GM12878 (cell line): Measurements from ENCODE around the gene ARHGEF11. TPM values are rescaled to one million over a fixed set of nuclear protein-coding genes. Genes with fewer than 3 reads are reported as not detected.

ENCODE experiments used
- ATAC-seq: fragments of 200-7000 bp; cut with Tn5 transposase; 3 replicates; pipeline ENCODE4 v1.9.1; 2020; ENCODE audit warnings: mild to moderate bottlenecking, moderate library complexity
- BruUV-seq: library from RNA; stranded (reverse); fragments of 400-500 nt; replicated peaks from 2 replicates; lab custom pipeline; 2021; lab: Mats Ljungman, UMichigan
- CTCF ChIA-PET: fragments of 300-600 bp; sonication (Branson Sonifier 250); formaldehyde crosslinking; extraction: SDS; loops from one replicate; lab custom pipeline; 2021; ENCODE audit warnings: inconsistent platforms; lab: Yijun Ruan, JAX
- POLR2A ChIA-PET: fragments of 350-600 bp; formaldehyde crosslinking; extraction: SDS; loops from one replicate; lab custom pipeline; 2021; ENCODE audit warnings: inconsistent platforms; lab: Charles Lee
- RAD21 ChIA-PET: fragments of 300-600 bp; sonication (Branson Sonifier 250); formaldehyde crosslinking; loops from one replicate; lab custom pipeline; 2023; ENCODE audit warnings: antibody characterized with exemption; ENCODE audit not compliant: unreplicated experiment; lab: Charles Lee
- SMC1A ChIA-PET: fragments of 300-600 bp; sonication (Branson Sonifier 250); formaldehyde crosslinking; loops from one replicate; lab custom pipeline; 2023; ENCODE audit not compliant: unreplicated experiment, uncharacterized antibody; lab: Charles Lee
- DNase-seq: peaks from one replicate; pipeline ENCODE4 v3.0.0-alpha.2; 2011; ENCODE audit warnings: low read depth, low spot score
- FAIRE-seq: peaks from 3 replicates; lab custom pipeline; 2011; peaks lifted over from hg19 to GRCh38; lab: Jason Lieb, UNC
- H2AFZ ChIP-seq: 2 replicates; pipeline ENCODE4 v1.6.0; 2011; ENCODE audit warnings: low read depth, low read length, control low read depth; ENCODE audit not compliant: control insufficient read depth
- H3K27ac ChIP-seq: 2 replicates; pipeline ENCODE4 v1.5.1; 2011; ENCODE audit warnings: control low read depth; ENCODE audit not compliant: control insufficient read depth, insufficient read depth
- H3K27me3 ChIP-seq, 2 experiments: replicated peaks in 1 of 2; 2 replicates each; pipeline versions ENCODE4 v1.6.0 to v1.6.1; 2011; ENCODE audit warnings: low read length in 1 of 2; ENCODE audit not compliant: control insufficient read depth in 2 of 2, insufficient read depth in 2 of 2
- H3K36me3 ChIP-seq, 2 experiments: 2 replicates each; pipeline ENCODE4 v1.5.1; 2011; ENCODE audit warnings: low read length in 1 of 2; ENCODE audit not compliant: control insufficient read depth in 2 of 2, insufficient read depth in 2 of 2
- H3K4me1 ChIP-seq: 2 replicates; pipeline ENCODE4 v1.6.1; 2011; ENCODE audit warnings: mild to moderate bottlenecking, low read length, moderate library complexity, mixed read lengths; ENCODE audit not compliant: control insufficient read depth, insufficient read depth
- H3K4me2 ChIP-seq: 2 replicates; pipeline ENCODE4 v1.6.0; 2011; ENCODE audit warnings: control low read depth; ENCODE audit not compliant: control insufficient read depth, insufficient read depth
- H3K4me3 ChIP-seq: fragments of 200-600 bp; sonication (generic); 2 replicates; pipeline ENCODE4 v1.5.1; 2016
- H3K79me2 ChIP-seq: 2 replicates; pipeline ENCODE4 v1.6.0; 2011; ENCODE audit warnings: low read length; ENCODE audit not compliant: control insufficient read depth, insufficient read depth
- H3K9ac ChIP-seq: 2 replicates; pipeline ENCODE4 v1.8.0; 2011; ENCODE audit warnings: low read length, control low read depth, mixed read lengths; ENCODE audit not compliant: control insufficient read depth, insufficient read depth
- H3K9me3 ChIP-seq: replicated peaks from 3 replicates; pipeline ENCODE4 v1.5.1; 2011; ENCODE audit warnings: mild to moderate bottlenecking, low read length; ENCODE audit not compliant: control insufficient read depth, insufficient read depth
- H4K20me1 ChIP-seq: 2 replicates; pipeline ENCODE4 v1.6.0; 2011; ENCODE audit not compliant: control insufficient read depth, insufficient read depth
- CBX5 ChIP-seq: sonication (generic); IDR thresholded peaks from 2 replicates; pipeline ENCODE4 v1.6.1; 2016; ENCODE audit warnings: low read depth, moderate library complexity, mild to moderate bottlenecking, inconsistent platforms
- HSF1 ChIP-seq: fragments of 150-350 bp; IDR thresholded peaks from 2 replicates; pipeline ENCODE4 v1.6.1; 2014; ENCODE audit warnings: mild to moderate bottlenecking, low read depth, low read length
- MEF2B ChIP-seq: fragments of 450-650 bp; IDR thresholded peaks from 2 replicates; pipeline ENCODE4 v1.6.1; 2018; ENCODE audit warnings: mild to moderate bottlenecking, moderate library complexity; ENCODE audit not compliant: partially characterized antibody, poor library complexity, severe bottlenecking
- POLR2AphosphoS2 ChIP-seq: IDR thresholded peaks from 2 replicates; pipeline ENCODE4 v1.6.1; 2011; ENCODE audit warnings: low read depth, mild to moderate bottlenecking, low read length, improper control_type of control experiment, moderate library complexity
- RUNX3 ChIP-seq: IDR thresholded peaks from 2 replicates; pipeline ENCODE4 v1.6.1; 2012; ENCODE audit warnings: low read length, inconsistent platforms
- SRF ChIP-seq, 2 experiments: IDR thresholded peaks; 2 replicates each; pipeline ENCODE4 v1.6.1; 2011; ENCODE audit warnings: low read depth in 2 of 2, low read length in 2 of 2, mild to moderate bottlenecking in 1 of 2, moderate library complexity in 1 of 2
- STAT3 ChIP-seq: IDR thresholded peaks from 2 replicates; pipeline ENCODE4 v1.6.1; 2011; ENCODE audit warnings: low read depth, low read length, improper control_type of control experiment
- ZNF207 ChIP-seq: fragments of 450-650 bp; IDR thresholded peaks from 2 replicates; pipeline ENCODE4 v1.6.1; 2014; ENCODE audit warnings: antibody characterized with exemption, mild to moderate bottlenecking, borderline replicate concordance
- WGBS: methylation state at CpG from one replicate; pipeline ENCODE4 v1.1.6; 2016; ENCODE audit warnings: low lambda C conversion rate; ENCODE audit not compliant: insufficient replicate concordance, insufficient coverage; ENCODE audit errors: missing lambda C conversion rate; 5-methylcytosine and 5-hydroxymethylcytosine counted together
- in situ Hi-C: fragments of 300-500 bp; cut with MboI; formaldehyde crosslinking; loops from 9 replicates; pipeline ENCODE4 v1.14.3; 2018; ENCODE audit warnings: mixed read lengths
- intact Hi-C: fragments of 100-400 bp; cut with micrococcal nuclease; formaldehyde crosslinking; loops from one replicate; pipeline ENCODE4 v1.14.2; 2022; ENCODE audit not compliant: unreplicated experiment
- polyA plus RNA-seq, 11 experiments: library from polyadenylated mRNA; depleted of rRNA in 4 of 11; unstranded in 6 of 11; stranded (reverse) in 5 of 11; fragments of >200 nt; fragmentation: Nextera tagmentation in 4 of 11; fragmentation: Illumina TruSeq in 1 of 11; extraction: Ambion mirVana in 4 of 11; extraction: Trizol in 1 of 11; gene quantifications; 1 replicate in 1 of 11; 2 replicates in 10 of 11; pipeline versions ENCODE4 v1.2.1 to v1.2.3, GENCODE V29; 2011 to 2016; ENCODE audit warnings: inconsistent platforms in 2 of 11, missing spikeins in 2 of 11, low read depth in 1 of 11
- total RNA-seq, 4 experiments: library from RNA; depleted of rRNA in 3 of 4; stranded (reverse); fragments of >200 nt in 3 of 4; fragmentation: Illumina TruSeq in 1 of 4; extraction: Trizol in 1 of 4; gene quantifications; 2 replicates each; pipeline versions ENCODE4 v1.2.1 to v1.2.3, GENCODE V29; 2013 to 2021
- TF ChIP-seq, protein P1 (sequence below): IDR thresholded peaks from 2 replicates; pipeline ENCODE4 v1.6.1; 2012; ENCODE audit warnings: low read depth, low read length, improper control_type of control experiment
- TF ChIP-seq, protein P2 (sequence below): fragments of 450-650 bp; conservative IDR thresholded peaks from 2 replicates; pipeline ENCODE4 v1.6.1; 2017; ENCODE audit warnings: mild to moderate bottlenecking, moderate library complexity
- TF ChIP-seq, protein P3 (sequence below): fragments of 450-650 bp; IDR thresholded peaks from 2 replicates; pipeline ENCODE4 v1.6.1; 2017; ENCODE audit warnings: mild to moderate bottlenecking, low read depth, inconsistent platforms; ENCODE audit not compliant: poor library complexity, severe bottlenecking

Gene ARHGEF11
- total and polyA plus RNA-seq, 10 of the 15 experiments (the other 5 are each of a cell fraction or from before 2014, with no cell fraction given), result 0.05 to 12.7 (median 1.8) TPM

- TF ChIP-seq MEF2B, result no peak
- TF ChIP-seq HSF1, result no peak
- TF ChIP-seq, protein P1, sequence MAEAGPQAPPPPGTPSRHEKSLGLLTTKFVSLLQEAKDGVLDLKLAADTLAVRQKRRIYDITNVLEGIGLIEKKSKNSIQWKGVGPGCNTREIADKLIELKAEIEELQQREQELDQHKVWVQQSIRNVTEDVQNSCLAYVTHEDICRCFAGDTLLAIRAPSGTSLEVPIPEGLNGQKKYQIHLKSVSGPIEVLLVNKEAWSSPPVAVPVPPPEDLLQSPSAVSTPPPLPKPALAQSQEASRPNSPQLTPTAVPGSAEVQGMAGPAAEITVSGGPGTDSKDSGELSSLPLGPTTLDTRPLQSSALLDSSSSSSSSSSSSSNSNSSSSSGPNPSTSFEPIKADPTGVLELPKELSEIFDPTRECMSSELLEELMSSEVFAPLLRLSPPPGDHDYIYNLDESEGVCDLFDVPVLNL, result no peak
- no peak for TF ChIP-seq SRF (IDR thresholded peaks at IDR 0.05; ENCODE audit: low read depth in 2 of 2, low read length in 2 of 2)
These were observed 49.5 kb upstream of the ARHGEF11 start (continued) for GRCh38 chr1:157095091-157095490.

DNA sequence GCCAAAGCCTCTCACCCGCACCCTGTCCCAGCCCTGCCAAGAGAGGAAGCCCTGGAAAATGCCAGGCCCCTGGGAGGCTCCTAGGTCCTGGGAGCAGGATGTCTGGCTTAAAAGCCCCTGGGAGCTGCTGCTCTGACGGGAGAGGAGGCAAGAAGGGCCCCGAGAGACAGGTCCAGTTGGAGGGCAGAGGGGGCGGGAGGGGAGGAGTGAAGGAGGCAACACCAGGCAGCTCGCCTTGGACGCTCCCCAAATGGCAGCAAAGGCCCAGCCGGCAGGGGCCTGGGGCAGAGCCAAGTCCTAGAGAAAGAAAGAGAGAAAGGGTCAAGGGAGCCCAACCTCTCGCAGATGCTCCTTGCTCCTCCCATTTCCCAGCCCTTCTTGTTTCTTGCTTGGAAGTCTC is 47.3 kb upstream of the ARHGEF11 start:
- RAD21 ChIA-PET, result interaction anchor here (0.9 kb wide), 2 partner anchors 60 to 62 kb away, joined by 3 read pairs; no protein-coding TSS in a partner anchor
- CTCF ChIA-PET, result interaction anchor here (0.6 to 1.8 kb wide), 3 partner anchors 62 to 65 kb away, joined by 3 to 7 read pairs (median 6); no protein-coding TSS in a partner anchor
- H3K9me3 ChIP-seq, result no peaks in the 10 kb centered on the region
- no TSS peak for BruUV-seq
- no peaks in the 10 kb centered on the region for H3K4me1 ChIP-seq
- no peak overlapping the region for H3K9ac ChIP-seq
- no peak overlapping the region for H3K27ac ChIP-seq
- no peaks in the 10 kb centered on the region for H3K79me2 ChIP-seq
- SMC1A ChIA-PET, result interaction anchor here (1.1 to 3.1 kb wide), 2 partner anchors 43 to 63 kb away, joined by 3 to 16 read pairs; no protein-coding TSS in a partner anchor
- 76% methylated on average over 7 of the region's 8 CpGs for WGBS
- no peaks in the 10 kb centered on the region for H4K20me1 ChIP-seq
- in situ Hi-C loops, result loop anchor here (5.0 to 10.0 kb wide), 2 partner anchors 59 to 402 kb away; no protein-coding TSS in a partner anchor
- no peak overlapping the region for H3K4me3 ChIP-seq
- no peaks in the 10 kb centered on the region for H3K36me3 ChIP-seq
- no peaks in the 10 kb centered on the region; a peak in 1 of 4 replicates for H3K27me3 ChIP-seq
- DNase-seq (no peak), ATAC-seq (no peak), FAIRE-seq (no peak)
- TF ChIP-seq STAT3 (no peak), CBX5 (no peak), RUNX3 (no peak), ZNF207 (no peak), POLR2AphosphoS2 (no peak)
- TF ChIP-seq, protein P2, sequence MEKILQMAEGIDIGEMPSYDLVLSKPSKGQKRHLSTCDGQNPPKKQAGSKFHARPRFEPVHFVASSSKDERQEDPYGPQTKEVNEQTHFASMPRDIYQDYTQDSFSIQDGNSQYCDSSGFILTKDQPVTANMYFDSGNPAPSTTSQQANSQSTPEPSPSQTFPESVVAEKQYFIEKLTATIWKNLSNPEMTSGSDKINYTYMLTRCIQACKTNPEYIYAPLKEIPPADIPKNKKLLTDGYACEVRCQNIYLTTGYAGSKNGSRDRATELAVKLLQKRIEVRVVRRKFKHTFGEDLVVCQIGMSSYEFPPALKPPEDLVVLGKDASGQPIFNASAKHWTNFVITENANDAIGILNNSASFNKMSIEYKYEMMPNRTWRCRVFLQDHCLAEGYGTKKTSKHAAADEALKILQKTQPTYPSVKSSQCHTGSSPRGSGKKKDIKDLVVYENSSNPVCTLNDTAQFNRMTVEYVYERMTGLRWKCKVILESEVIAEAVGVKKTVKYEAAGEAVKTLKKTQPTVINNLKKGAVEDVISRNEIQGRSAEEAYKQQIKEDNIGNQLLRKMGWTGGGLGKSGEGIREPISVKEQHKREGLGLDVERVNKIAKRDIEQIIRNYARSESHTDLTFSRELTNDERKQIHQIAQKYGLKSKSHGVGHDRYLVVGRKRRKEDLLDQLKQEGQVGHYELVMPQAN, result no peak
- TF ChIP-seq, protein P3, sequence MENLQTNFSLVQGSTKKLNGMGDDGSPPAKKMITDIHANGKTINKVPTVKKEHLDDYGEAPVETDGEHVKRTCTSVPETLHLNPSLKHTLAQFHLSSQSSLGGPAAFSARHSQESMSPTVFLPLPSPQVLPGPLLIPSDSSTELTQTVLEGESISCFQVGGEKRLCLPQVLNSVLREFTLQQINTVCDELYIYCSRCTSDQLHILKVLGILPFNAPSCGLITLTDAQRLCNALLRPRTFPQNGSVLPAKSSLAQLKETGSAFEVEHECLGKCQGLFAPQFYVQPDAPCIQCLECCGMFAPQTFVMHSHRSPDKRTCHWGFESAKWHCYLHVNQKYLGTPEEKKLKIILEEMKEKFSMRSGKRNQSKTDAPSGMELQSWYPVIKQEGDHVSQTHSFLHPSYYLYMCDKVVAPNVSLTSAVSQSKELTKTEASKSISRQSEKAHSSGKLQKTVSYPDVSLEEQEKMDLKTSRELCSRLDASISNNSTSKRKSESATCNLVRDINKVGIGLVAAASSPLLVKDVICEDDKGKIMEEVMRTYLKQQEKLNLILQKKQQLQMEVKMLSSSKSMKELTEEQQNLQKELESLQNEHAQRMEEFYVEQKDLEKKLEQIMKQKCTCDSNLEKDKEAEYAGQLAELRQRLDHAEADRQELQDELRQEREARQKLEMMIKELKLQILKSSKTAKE, result no peak
- POLR2A ChIA-PET, result no interaction called here
- H3K4me2 ChIP-seq, result no peak overlapping the region
- no peak overlapping the region for H2AFZ ChIP-seq
- intact Hi-C loops, result loop anchor here (5.0 kb wide), 1 partner anchor 44 kb away; the partner anchor contains the start of gene ETV3
